ENCODE results near the gene SPATS2.
"Not testable (repeated sequence)": the region's sequence is repeated elsewhere in the genome, so short reads cannot be mapped to it uniquely, and the experiment has no call there.

SPATS2 gene

DNA sequence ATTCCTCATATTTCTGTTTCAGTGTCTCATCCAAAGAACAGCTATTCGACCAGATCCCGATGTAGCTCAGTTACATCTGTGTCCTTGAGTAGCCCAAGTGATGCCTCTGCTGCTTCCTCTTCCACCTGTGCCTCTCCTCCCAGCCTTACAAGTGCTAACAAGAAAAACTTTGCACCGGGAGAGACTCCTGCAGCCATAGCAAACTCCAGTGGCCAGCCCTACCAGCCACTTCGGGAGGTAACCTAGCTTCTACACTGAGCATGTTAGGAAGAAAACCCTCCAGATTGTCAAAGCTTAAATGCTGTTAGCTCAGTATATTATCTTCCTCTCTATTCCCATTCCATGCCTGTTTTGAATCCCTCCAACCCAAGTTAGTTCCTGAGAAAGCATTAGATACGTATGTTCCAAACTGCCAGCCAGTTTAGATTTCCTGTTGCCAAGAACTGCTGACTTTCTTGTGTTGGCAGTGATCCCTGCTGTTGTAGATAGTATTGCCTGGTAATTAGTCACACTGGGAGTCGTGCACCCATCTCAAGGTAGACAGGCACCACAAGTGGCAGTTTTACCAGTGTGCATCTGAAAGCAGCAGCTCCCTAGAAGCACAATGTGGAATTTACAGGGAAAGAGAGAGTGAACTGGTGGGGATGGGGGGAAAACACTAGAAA, 157.5 kb downstream of the SPATS2 start:
- no peak for TF ChIP-seq CTCF (IDR thresholded peaks at IDR 0.05; ENCODE audit: low read depth, low read length)
- no peak for DNase-seq (ENCODE audit: extremely low read depth, low read depth)

DNA sequence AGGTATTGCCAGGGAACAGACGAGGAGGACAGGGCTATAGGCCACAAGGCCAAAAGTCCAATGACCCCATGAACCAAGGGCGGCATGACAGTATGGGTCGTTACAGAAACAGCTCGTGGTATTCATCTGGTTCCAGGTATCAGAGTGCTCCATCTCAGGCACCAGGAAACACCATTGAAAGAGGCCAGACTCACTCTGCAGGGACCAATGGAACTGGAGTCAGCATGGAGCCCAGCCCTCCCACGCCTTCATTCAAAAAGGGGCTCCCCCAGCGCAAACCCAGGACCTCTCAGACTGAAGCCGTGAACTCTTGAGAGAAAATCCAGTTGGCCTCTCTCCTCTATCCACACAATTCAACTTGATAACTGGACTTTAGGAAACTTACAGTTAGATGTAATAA, 158.7 kb downstream of the SPATS2 start:
- TF ChIP-seq CTCF (IDR thresholded peaks at IDR 0.05; ENCODE audit: low read depth, low read length) = no peak
- no peak for DNase-seq (ENCODE audit: extremely low read depth, low read depth)

DNA sequence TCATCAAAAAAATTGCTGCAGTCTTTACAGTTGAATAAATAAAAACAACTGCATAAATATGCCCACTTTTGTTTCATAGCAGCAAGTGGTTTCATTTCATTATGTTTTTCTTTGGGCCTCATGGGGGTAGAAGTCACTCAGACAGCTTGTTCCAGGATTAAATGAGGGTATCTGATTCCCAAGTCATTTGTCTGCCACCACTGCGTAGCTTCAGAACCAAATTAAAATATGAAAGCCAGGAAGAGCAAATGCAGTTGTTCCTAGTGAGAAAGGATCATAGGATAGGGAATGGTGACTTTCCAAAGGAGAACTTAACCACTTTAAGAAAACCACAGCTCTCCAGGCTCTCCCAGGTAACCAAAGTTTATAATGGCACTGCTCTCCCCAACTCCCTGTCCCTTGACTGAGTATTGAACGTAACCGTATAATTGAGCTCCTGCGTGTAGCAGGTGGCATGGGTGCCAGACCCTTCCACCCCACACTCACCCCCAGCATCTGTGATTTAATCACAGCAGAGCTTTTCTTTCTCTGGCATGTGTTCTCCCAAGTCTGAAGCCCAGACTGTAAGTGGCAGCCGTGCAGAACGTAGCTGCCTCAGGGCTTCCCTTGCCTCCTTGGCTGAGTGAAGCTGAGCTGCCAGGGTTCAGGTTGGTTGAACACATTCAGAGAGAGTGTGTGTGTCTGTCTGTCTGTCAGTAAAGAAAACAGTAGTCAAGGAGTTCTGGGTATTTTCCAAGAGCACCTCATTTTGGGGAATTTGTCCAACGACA, 160.3 kb downstream of the SPATS2 start:
- TF ChIP-seq CTCF (IDR thresholded peaks at IDR 0.05; ENCODE audit: low read depth, low read length) = no peak
- no peak for DNase-seq (ENCODE audit: extremely low read depth, low read depth)

DNA sequence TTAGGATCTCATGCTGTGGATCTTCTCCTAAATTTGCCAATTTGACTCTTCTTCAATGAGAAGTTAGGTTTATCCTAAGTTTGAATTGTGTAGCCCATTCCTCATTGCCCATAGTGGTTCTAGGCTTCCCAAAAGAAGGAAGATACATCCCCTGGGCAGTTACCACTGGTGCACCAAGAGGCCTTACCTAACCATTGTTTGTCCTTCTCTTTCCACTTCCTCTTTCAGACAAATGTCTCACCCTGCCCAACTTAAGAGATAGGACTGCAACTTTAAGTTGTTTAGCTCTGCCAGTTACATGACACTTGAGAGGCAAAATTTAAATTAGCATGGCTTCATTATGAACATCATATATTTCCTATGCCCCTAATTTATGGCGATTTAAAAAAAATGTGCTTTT, 162.2 kb downstream of the SPATS2 start:
- no peak for DNase-seq (ENCODE audit: extremely low read depth, low read depth)
- TF ChIP-seq CTCF (IDR thresholded peaks at IDR 0.05; ENCODE audit: low read depth, low read length) = no peak

- no peak for TF ChIP-seq CTCF (IDR thresholded peaks at IDR 0.05; ENCODE audit: low read depth, low read length)
These were observed 164.5 kb downstream of the SPATS2 start for GRCh38 chr12:49531745-49532144.

DNA sequence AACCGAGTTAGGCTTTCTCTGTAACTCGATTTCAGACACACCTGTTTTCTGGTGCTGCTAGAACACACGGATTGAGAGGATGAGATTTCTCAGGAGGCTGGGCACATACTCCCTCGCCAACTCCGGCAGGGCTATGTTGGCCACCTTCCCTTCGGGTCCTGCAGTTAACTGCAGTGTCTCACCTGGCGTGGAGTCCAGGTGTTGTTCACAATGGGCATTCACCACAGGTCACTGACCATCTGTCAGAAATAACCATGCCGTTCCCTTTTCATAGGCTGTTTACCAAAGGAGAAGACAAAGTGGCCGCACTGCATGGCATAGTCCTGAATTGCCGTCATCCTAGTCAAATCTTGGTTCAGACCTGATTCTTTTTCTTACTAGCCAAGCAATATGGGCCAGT, 166.1 kb downstream of the SPATS2 start:
- DNase-seq (ENCODE audit: extremely low read depth, low read depth) = no peak
- TF ChIP-seq CTCF (IDR thresholded peaks at IDR 0.05; ENCODE audit: low read depth, low read length) = no peak

More at GRCh38 chr12:49531745-49532144, 164.5 kb downstream of the SPATS2 start:
- no peak for DNase-seq (ENCODE audit: extremely low read depth, low read depth)

DNA sequence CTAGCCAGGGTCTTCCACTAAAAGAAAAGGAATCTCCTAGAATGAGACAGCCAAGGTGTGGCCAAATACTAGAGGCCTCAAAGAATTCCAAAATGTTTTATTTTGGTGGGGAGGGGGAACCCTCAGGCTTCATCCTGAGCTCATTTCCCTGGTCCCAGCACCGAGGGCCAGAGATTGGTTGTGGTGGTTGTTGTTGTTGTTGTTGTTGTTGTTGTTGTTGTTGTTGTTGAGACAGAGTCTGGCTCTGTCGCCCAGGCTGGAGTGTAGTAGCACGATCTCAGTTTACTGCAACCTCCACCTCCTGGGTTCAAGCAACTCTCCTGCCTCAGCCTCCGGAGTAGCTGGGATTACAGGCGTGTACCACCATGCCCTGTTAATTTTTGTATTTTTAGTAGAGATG, 166.9 kb downstream of the SPATS2 start:
- DNase-seq (ENCODE audit: extremely low read depth, low read depth) = not testable (repeated sequence)
